Spinal cord (tissue), 10 donors: ENCODE results near the gene ADGRG7. TPM values are rescaled to one million over a fixed set of nuclear protein-coding genes. Genes with fewer than 3 reads are reported as not detected.
"Not testable (repeated sequence)": the region's sequence is repeated elsewhere in the genome, so short reads cannot be mapped to it uniquely, and the experiment has no call there.

Experiments used
- DNase-seq, 6 donors: peaks; one replicate each; pipeline versions ENCODE4 v3.0.0 to v3.0.0-alpha.2; 2013 to 2015; ENCODE audit warnings: low spot score in 6 of 6, low read depth in 4 of 6
- H3K27ac ChIP-seq: one replicate; pipeline ENCODE4 v1.5.1; 2013; ENCODE audit warnings: low read depth, low read length, control low read depth
- H3K27me3 ChIP-seq: one replicate; pipeline ENCODE4 v1.6.1; 2013; ENCODE audit warnings: low read length; ENCODE audit not compliant: control insufficient read depth, insufficient read depth
- H3K36me3 ChIP-seq: one replicate; pipeline ENCODE4 v1.6.1; 2013; ENCODE audit warnings: low read length; ENCODE audit not compliant: control insufficient read depth, insufficient read depth
- H3K4me1 ChIP-seq: one replicate; pipeline ENCODE4 v1.6.1; 2013; ENCODE audit warnings: low read length; ENCODE audit not compliant: control insufficient read depth, insufficient read depth
- H3K4me3 ChIP-seq: one replicate; pipeline ENCODE4 v1.5.1; 2013; ENCODE audit warnings: low read depth, low read length, control low read depth
- H3K9me3 ChIP-seq: one replicate; pipeline ENCODE4 v1.6.1; 2013; ENCODE audit warnings: low read length; ENCODE audit not compliant: control insufficient read depth, insufficient read depth
- WGBS: methylation state at CpG from one replicate; pipeline ENCODE4 v1.1.5; 2013; ENCODE audit warnings: missing lambda C conversion rate; ENCODE audit not compliant: insufficient coverage; 5-methylcytosine and 5-hydroxymethylcytosine counted together
- polyA plus RNA-seq, 2 donors: library from polyadenylated mRNA; unstranded; fragments of 120-200 nt; gene quantifications; one replicate each; pipeline ENCODE4 v1.2.1, GENCODE V29; 2013; ENCODE audit not compliant: insufficient read length in 2 of 2
- total RNA-seq, 2 donors: library from RNA; depleted of rRNA in 1 of 2; stranded (reverse); fragments of 120-200 nt in 1 of 2; fragments of >200 nt in 1 of 2; gene quantifications; one replicate each; pipeline versions ENCODE4 v1.2.3 to v1.2.4, GENCODE V29; 2013 to 2014
- donor health status: healthy.

ADGRG7 gene
- total and polyA plus RNA-seq, 4 donors, result not detected

- no peaks in the 10 kb centered on the region for H3K4me1 ChIP-seq
- DNase-seq, result no peak
- H3K4me3 ChIP-seq, result no peak overlapping the region
- H3K27me3 ChIP-seq, result no peaks in the 10 kb centered on the region
- WGBS, result 96% methylated on average over 4 of the region's 5 CpGs
- H3K36me3 ChIP-seq, result no peaks in the 10 kb centered on the region
- H3K9me3 ChIP-seq, result no peaks in the 10 kb centered on the region
- H3K27ac ChIP-seq, result no peak overlapping the region
Observed at GRCh38 chr3:100640633-100641032, 31.2 kb downstream of the ADGRG7 start.

- no CpG with 5 or more reads among the region's 3 CpGs for WGBS
- no peak for DNase-seq
- no peaks in the 10 kb centered on the region for H3K4me1 ChIP-seq
- H3K9me3 ChIP-seq, result no peaks in the 10 kb centered on the region
- no peaks in the 10 kb centered on the region for H3K36me3 ChIP-seq
- no peaks in the 10 kb centered on the region for H3K27me3 ChIP-seq
- no peak overlapping the region for H3K4me3 ChIP-seq
- no peak overlapping the region for H3K27ac ChIP-seq
Observed at GRCh38 chr3:100641471-100642032, 32.2 kb downstream of the ADGRG7 start.

- no peak overlapping the region for H3K4me3 ChIP-seq
- DNase-seq, result no peak
- no peaks in the 10 kb centered on the region for H3K4me1 ChIP-seq
- no peaks in the 10 kb centered on the region for H3K36me3 ChIP-seq
- H3K27ac ChIP-seq, result no peak overlapping the region
- H3K27me3 ChIP-seq, result no peaks in the 10 kb centered on the region
- no peaks in the 10 kb centered on the region for H3K9me3 ChIP-seq
- no CpG with 5 or more reads among the region's 3 CpGs for WGBS
Observed at GRCh38 chr3:100645913-100646312, 36.5 kb downstream of the ADGRG7 start.

GRCh38 chr3:100647171-100647570 is 37.8 kb downstream of the ADGRG7 start:
- no peaks in the 10 kb centered on the region for H3K36me3 ChIP-seq
- DNase-seq, result no peak
- no CpG with 5 or more reads among the region's 3 CpGs for WGBS
- H3K27ac ChIP-seq, result no peak overlapping the region
- H3K4me1 ChIP-seq, result no peaks in the 10 kb centered on the region
- H3K9me3 ChIP-seq, result no peaks in the 10 kb centered on the region
- H3K4me3 ChIP-seq, result no peak overlapping the region
- H3K27me3 ChIP-seq, result no peaks in the 10 kb centered on the region

- DNase-seq, result no peak
- no peak overlapping the region for H3K4me3 ChIP-seq
- no CpG with 5 or more reads among the region's 1 CpG for WGBS
- no peaks in the 10 kb centered on the region for H3K4me1 ChIP-seq
- no peaks in the 10 kb centered on the region for H3K9me3 ChIP-seq
- H3K36me3 ChIP-seq, result no peaks in the 10 kb centered on the region
- no peaks in the 10 kb centered on the region for H3K27me3 ChIP-seq
- H3K27ac ChIP-seq, result no peak overlapping the region
Observed at GRCh38 chr3:100647657-100648056, 38.3 kb downstream of the ADGRG7 start.

- no peaks in the 10 kb centered on the region for H3K9me3 ChIP-seq
- DNase-seq, result peak in 2 of 6 donors; percentile 11 to 37
- H3K27ac ChIP-seq, result peak overlapping the region; percentile 22
- no peaks in the 10 kb centered on the region for H3K4me1 ChIP-seq
- H3K27me3 ChIP-seq, result no peaks in the 10 kb centered on the region
- 40% methylated on average over 1 of the region's 4 CpGs for WGBS
- H3K36me3 ChIP-seq, result no peaks in the 10 kb centered on the region
- H3K4me3 ChIP-seq, result no peak overlapping the region
Observed at GRCh38 chr3:100650651-100651619, 41.5 kb downstream of the ADGRG7 start.

GRCh38 chr3:100653604-100654294 is 44.3 kb downstream of the ADGRG7 start:
- DNase-seq, result no peak
- Histone ChIP-seq H3K4me1 (no peaks in the 10 kb centered on the region), H3K9me3 (no peaks in the 10 kb centered on the region), H3K27ac (no peak overlapping the region), H3K27me3 (no peaks in the 10 kb centered on the region), H3K36me3 (no peaks in the 10 kb centered on the region), H3K4me3 (no peak overlapping the region)
- WGBS, result 14% methylated on average over 3 of the region's 13 CpGs

- WGBS, result no CpG with 5 or more reads among the region's 2 CpGs
- DNase-seq, result no peak
Observed at GRCh38 chr3:100656945-100657344, 47.5 kb downstream of the ADGRG7 start.

GRCh38 chr3:100661294-100661693 is 51.9 kb downstream of the ADGRG7 start:
- H3K9me3 ChIP-seq, H3K4me1 ChIP-seq, H3K27ac ChIP-seq, DNase-seq, H3K4me3 ChIP-seq, H3K27me3 ChIP-seq, H3K36me3 ChIP-seq: not testable (repeated sequence)

More at GRCh38 chr3:100656945-100657344, 47.5 kb downstream of the ADGRG7 start:
- Histone ChIP-seq H3K27ac (no peak overlapping the region), H3K36me3 (no peaks in the 10 kb centered on the region), H3K4me3 (no peak overlapping the region), H3K4me1 (no peaks in the 10 kb centered on the region), H3K9me3 (no peaks in the 10 kb centered on the region), H3K27me3 (no peaks in the 10 kb centered on the region)
